Tibial nerve (tissue), 4 donors: ENCODE measurements around the gene IRX5. TPM values are rescaled to one million over a fixed set of nuclear protein-coding genes. Genes with fewer than 3 reads are reported as not detected.

Experiments used
- DNase-seq, 2 donors: peaks; one replicate each; pipeline ENCODE4 v3.0.0-alpha.2; 2019; ENCODE audit warnings: low spot score in 2 of 2
- H3K27ac ChIP-seq, 4 donors: fragments of 200-600 bp; sonication (generic) in 3 of 4; one replicate each; pipeline ENCODE4 v1.5.1; 2017 to 2019; ENCODE audit warnings: mild to moderate bottlenecking in 1 of 4
- H3K27me3 ChIP-seq, 2 donors: fragments of 200-600 bp; sonication (generic) in 1 of 2; one replicate each; pipeline versions ENCODE4 v1.5.1 to v1.6.0; 2017 to 2019
- H3K36me3 ChIP-seq, 3 donors: fragments of 200-600 bp; sonication (generic); one replicate each; pipeline ENCODE4 v1.5.1; 2018 to 2019
- H3K4me1 ChIP-seq, 4 donors: fragments of 200-600 bp; sonication (generic) in 3 of 4; one replicate each; pipeline ENCODE4 v1.5.1; 2017 to 2019
- H3K4me3 ChIP-seq, 4 donors: fragments of 200-600 bp; sonication (generic) in 3 of 4; one replicate each; pipeline ENCODE4 v1.5.1; 2017 to 2019; ENCODE audit warnings: mild to moderate bottlenecking in 1 of 4, moderate library complexity in 1 of 4
- H3K9me3 ChIP-seq, 4 donors: fragments of 200-600 bp; sonication (generic) in 3 of 4; one replicate each; pipeline ENCODE4 v1.5.1; 2017 to 2019
- CTCF ChIP-seq, 5 experiments: fragments of 200-600 bp in 3 of 5; fragments of 450-650 bp in 2 of 5; sonication (generic) in 3 of 5; IDR thresholded peaks; one replicate each; pipeline ENCODE4 v1.5.1; 2016 to 2019; ENCODE audit warnings: antibody characterized with exemption in 5 of 5, mild to moderate bottlenecking in 3 of 5, moderate library complexity in 2 of 5
- EP300 ChIP-seq, 2 donors: sonication (generic); formaldehyde crosslinking; IDR thresholded peaks; one replicate each; pipeline ENCODE4 v1.6.1; 2017; ENCODE audit warnings: antibody characterized with exemption in 2 of 2, mild to moderate bottlenecking in 1 of 2
- POLR2A ChIP-seq, 2 donors: fragments of 450-650 bp; IDR thresholded peaks; one replicate each; pipeline ENCODE4 v1.6.1; 2017; ENCODE audit warnings: antibody characterized with exemption in 2 of 2, mild to moderate bottlenecking in 2 of 2, moderate library complexity in 2 of 2
- WGBS, 2 donors: methylation state at CpG; one replicate each; pipeline ENCODE4 v1.1.5; 2018; 5-methylcytosine and 5-hydroxymethylcytosine counted together
- total RNA-seq, 4 donors: library from RNA; depleted of rRNA; stranded (reverse); fragments of >200 nt; gene quantifications; one replicate each; pipeline ENCODE4 v1.1.0, GENCODE V29; 2016

IRX5 gene
- total RNA-seq, 4 donors from 2014 or later, result not detected

- no peak for DNase-seq
- no peak overlapping the region for H3K27ac ChIP-seq
- TF ChIP-seq EP300 (IDR thresholded peaks at IDR 0.05) (no peak), POLR2A (IDR thresholded peaks at IDR 0.05) (no peak), CTCF (IDR thresholded peaks at IDR 0.05) (no peak)
- 86 to 100% methylated on average over 2 of the region's 2 CpGs for WGBS, 2 donors
- H3K4me3 ChIP-seq, result no peak overlapping the region
- H3K9me3 ChIP-seq, result no peaks in the 10 kb centered on the region
- peaks cover 4 to 90% of the 10 kb centered on the region in 2 donors for H3K27me3 ChIP-seq
- H3K4me1 ChIP-seq, result peaks cover 0 to 20% (median 11%) of the 10 kb centered on the region in 4 donors
- no peaks in the 10 kb centered on the region for H3K36me3 ChIP-seq
These were observed 11.8 kb downstream of the IRX5 start for GRCh38 chr16:54942353-54942943.

- 50 to 69% methylated on average over 1 of the region's 1 CpG for WGBS, 2 donors
- Histone ChIP-seq H3K4me3 (no peak overlapping the region), H3K36me3 (no peaks in the 10 kb centered on the region), H3K27ac (no peak overlapping the region), H3K4me1 (peaks cover 0 to 4% (median 0%) of the 10 kb centered on the region in 4 donors), H3K9me3 (peaks cover 0 to 3% (median 0%) of the 10 kb centered on the region in 4 donors), H3K27me3 (peaks cover 0 to 86% of the 10 kb centered on the region in 2 donors)
- DNase-seq, result no peak
- TF ChIP-seq CTCF (IDR thresholded peaks at IDR 0.05), result no peak
These were observed 13.3 kb downstream of the IRX5 start for GRCh38 chr16:54944002-54944401.

- peaks cover 0 to 83% of the 10 kb centered on the region in 2 donors for H3K27me3 ChIP-seq
- no peak overlapping the region for H3K4me3 ChIP-seq
- peaks cover 0 to 7% (median 0%) of the 10 kb centered on the region in 4 donors for H3K9me3 ChIP-seq
- no peak overlapping the region for H3K27ac ChIP-seq
- WGBS, 2 donors, result 69 to 71% methylated on average over 7 of the region's 7 CpGs
- no peak for TF ChIP-seq EP300 (IDR thresholded peaks at IDR 0.05)
- TF ChIP-seq CTCF (IDR thresholded peaks at IDR 0.05), result no peak
- no peak for TF ChIP-seq POLR2A (IDR thresholded peaks at IDR 0.05)
- no peak for DNase-seq
- H3K4me1 ChIP-seq, result no peaks in the 10 kb centered on the region
- no peaks in the 10 kb centered on the region for H3K36me3 ChIP-seq
These were observed 14.4 kb downstream of the IRX5 start for GRCh38 chr16:54945063-54945462.

- Histone ChIP-seq H3K36me3 (no peaks in the 10 kb centered on the region), H3K4me1 (no peaks in the 10 kb centered on the region), H3K4me3 (no peak overlapping the region), H3K27ac (no peak overlapping the region), H3K9me3 (peaks cover 0 to 7% (median 0%) of the 10 kb centered on the region in 4 donors), H3K27me3 (peaks cover 0 to 71% of the 10 kb centered on the region in 2 donors)
- 55 to 57% methylated on average over 3 of the region's 3 CpGs for WGBS, 2 donors
- DNase-seq, result no peak
- TF ChIP-seq CTCF (IDR thresholded peaks at IDR 0.05) (no peak), POLR2A (IDR thresholded peaks at IDR 0.05) (no peak), EP300 (IDR thresholded peaks at IDR 0.05) (no peak)
These were observed 16.2 kb downstream of the IRX5 start for GRCh38 chr16:54946909-54947308.

GRCh38 chr16:54947616-54948015 lies 17.0 kb downstream of the IRX5 start:
- Histone ChIP-seq H3K36me3 (no peaks in the 10 kb centered on the region), H3K4me3 (no peak overlapping the region), H3K4me1 (no peaks in the 10 kb centered on the region), H3K27me3 (peaks cover 0 to 69% of the 10 kb centered on the region in 2 donors), H3K9me3 (peaks cover 0 to 7% (median 0%) of the 10 kb centered on the region in 4 donors), H3K27ac (no peak overlapping the region)
- WGBS, 2 donors, result 83% methylated on average over 3 of the region's 3 CpGs
- DNase-seq, result no peak
- no peak for TF ChIP-seq EP300 (IDR thresholded peaks at IDR 0.05)
- no peak for TF ChIP-seq POLR2A (IDR thresholded peaks at IDR 0.05)
- no peak for TF ChIP-seq CTCF (IDR thresholded peaks at IDR 0.05)
